PC-9 (cell line): Measurements from ENCODE around the gene MARCHF2.

Experiments
- CTCF ChIP-seq: fragments of 200-600 bp; sonication (generic); conservative IDR thresholded peaks from 2 replicates; pipeline ENCODE4 v1.6.1; 2017; ENCODE audit warnings: mixed run types, antibody characterized with exemption, mild to moderate bottlenecking, moderate library complexity
- EZH2 ChIP-seq: fragments of 200-600 bp; sonication (generic); IDR thresholded peaks from 2 replicates; pipeline ENCODE4 v1.8.0; 2017; ENCODE audit warnings: antibody characterized with exemption, low read depth

DNA sequence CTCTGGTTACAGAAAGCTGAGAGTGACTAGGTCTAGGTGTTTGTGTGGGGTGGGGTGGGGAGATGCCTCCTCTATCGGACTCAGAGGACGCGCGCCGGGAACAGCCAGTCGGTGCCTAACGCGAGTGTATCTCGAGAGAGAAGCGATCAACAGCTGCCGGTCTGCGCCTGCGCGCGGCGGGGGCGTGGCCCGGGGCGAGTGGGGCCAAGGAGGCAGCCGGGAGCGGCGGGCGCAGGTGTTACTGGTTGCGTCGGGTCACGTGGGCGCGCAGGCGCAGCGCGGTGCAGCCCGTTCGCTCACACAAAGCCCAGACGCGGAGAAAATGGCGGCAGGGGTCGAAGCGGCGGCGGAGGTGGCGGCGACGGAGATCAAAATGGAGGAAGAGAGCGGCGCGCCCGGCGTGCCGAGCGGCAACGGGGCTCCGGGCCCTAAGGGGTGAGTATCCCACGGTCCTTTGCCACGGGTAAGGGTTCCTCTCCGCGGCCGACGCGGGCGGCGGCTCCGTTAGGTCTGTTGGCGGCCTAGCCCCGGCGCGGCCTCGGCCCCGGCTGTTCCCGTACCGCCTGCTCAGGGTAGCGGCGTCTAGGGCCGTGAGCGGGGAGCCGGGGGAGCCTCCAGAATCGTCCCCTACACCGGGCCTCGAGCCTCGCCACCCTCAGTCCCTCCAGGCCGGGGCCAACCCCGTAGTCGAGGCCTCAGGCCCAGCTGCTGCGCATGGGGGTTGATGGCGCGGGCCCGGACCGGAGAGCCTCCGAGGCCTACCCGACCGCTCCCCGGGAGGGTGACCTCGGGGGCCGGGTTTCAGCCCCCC, 31.8 kb downstream of the MARCHF2 start, which contains the start of gene HNRNPM:
- no peak for TF ChIP-seq CTCF
- no peak for TF ChIP-seq EZH2
